ENCODE data around the gene DLEC1.

- TF ChIP-seq POLR2AphosphoS5 (IDR thresholded peaks at IDR 0.05) (no peak), CTCF (IDR thresholded peaks at IDR 0.05) (no peak), POLR2A (IDR thresholded peaks at IDR 0.05) (no peak), EP300 (IDR thresholded peaks at IDR 0.05) (no peak)
Measured at GRCh38 chr3:38095669-38096483, 56.9 kb downstream of the DLEC1 start.

All from suprapubic skin (tissue), 4 donors.